Measurements from ENCODE around the gene MED8.
"Not testable (repeated sequence)": the region's sequence is repeated elsewhere in the genome, so short reads cannot be mapped to it uniquely, and the experiment has no call there.

MED8 gene

GRCh38 chr1:43382027-43382779 is 7.4 kb downstream of the MED8 start:
- DNase-seq: no peak

GRCh38 chr1:43381612-43382011 is 8.0 kb downstream of the MED8 start:
- peak; percentile 84 to 96 (median 90) for DNase-seq

DNA sequence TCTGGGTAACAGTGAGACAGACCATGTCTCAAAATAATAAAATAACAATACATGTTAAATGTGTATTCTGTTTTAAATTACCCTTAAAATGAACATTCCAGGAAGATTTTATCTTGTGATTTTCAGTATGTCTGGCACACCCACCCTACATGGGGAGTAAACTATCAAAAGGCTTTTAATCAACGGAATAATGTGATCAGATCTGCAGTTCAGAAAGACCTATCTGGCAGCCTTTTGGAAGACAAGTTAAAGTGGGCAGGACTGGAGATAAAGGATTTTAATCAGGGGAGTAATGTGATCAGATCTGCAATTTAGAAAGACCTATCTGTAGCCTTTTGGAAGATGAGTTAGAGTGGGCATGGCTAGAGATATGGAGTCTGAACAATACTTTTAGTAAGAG is 10.1 kb downstream of the MED8 start:
- no peak for DNase-seq

DNA sequence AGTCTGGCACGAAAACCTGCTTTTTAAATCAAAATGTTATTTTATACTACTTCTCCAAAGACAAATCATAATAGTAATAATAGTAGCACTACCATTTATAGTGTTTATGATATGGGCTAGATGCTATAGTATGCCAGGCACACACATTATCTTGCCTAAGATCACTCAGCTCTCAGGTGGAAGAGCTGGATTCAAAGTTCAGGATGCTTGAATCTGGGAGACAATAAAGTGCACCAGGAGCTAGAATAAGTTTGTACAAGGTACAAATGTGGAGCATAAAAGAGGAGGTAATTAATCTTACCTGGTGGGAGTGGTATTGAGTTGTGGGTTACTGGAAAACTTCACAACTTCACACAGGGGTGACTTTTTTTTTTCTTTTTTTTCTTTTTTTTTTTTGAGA is 11.8 kb downstream of the MED8 start:
- DNase-seq: no peak

GRCh38 chr1:43376723-43377235 is 12.8 kb downstream of the MED8 start:
- DNase-seq: no peak

DNA sequence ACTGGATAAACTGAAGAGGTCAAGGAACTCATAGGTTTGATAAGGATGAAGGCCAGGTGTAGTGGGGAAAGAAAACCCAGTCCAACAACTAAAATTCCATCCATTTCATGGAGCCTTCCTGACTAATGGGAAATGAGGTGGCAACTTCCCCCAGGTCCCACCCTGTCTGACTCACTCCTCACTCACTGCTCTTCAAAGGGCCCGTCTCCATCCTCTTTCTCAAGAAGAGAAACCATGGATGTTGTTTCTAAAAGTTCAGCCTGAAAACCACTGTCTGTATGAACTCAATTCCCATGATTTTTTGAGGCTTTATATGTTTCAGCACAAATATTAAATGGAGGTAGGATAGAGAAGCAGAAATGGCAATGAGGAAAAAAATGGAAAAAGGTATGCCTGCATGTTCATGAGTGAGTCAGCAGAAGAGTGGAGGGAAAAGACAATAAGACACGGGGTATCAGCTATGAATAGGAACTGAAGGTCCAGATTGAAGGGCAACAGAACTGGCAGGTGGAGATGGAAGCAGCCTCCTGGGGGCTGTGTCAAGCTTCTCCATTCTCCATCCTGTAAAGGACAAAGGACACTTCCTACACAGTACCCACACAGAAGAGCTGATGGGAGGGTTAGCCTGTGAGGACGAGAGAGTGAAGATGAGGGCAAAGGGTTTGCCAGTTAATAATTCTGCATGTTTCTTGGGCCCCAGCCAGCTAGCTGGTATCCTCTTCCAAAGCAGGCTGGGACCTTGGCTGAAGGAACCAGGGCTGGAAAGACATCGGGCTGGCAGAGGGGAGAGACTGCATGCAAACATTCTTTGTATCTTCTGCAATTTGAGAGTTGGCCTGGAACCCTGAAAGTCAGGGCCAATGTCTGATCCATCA is 16.3 kb downstream of the MED8 start:
- DNase-seq: peak in 2 of 4 experiments; percentile 28 to 35

GRCh38 chr1:43372172-43372571 is 17.4 kb downstream of the MED8 start:
- no peak for DNase-seq

DNA sequence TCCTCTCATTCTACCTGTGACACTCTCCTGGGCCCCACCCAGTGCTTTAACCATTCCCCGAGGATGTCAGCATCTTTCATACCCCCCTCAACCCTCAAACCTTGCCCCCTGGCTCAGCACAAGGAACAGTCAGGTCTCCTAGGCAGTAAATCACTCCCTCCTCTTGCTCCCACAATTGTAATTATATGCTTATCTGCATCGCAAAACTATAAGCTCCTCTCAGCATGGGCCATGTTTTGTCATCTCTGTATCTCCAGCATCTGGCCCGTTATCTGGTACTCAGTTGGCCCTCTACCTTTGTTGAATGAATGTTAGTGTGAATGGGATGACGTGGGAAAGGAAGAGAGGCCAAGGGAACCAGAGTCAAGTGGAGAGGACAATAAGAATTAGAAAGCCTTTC is 19.0 kb downstream of the MED8 start:
- no peak for DNase-seq

GRCh38 chr1:43369779-43370178 is 19.8 kb downstream of the MED8 start:
- DNase-seq: not testable (repeated sequence)

DNA sequence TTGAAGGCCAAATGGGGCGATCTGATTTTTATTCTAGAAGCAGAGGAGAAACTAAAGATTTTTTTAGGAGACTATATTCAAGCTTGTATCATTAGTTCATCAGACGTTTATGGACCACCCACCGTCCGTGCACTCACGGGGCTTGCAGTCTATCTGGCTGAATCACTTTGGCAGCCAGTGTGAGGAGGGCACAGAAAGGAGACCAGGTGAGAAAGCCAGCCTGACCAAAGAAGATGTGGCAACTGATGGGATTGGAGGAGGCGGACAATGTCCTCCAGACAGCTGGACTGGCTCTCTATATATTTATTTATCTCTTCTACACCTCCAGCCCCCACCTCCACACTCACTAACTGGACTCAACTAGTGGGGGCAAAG is 21.0 kb downstream of the MED8 start:
- DNase-seq: no peak

GRCh38 chr1:43367904-43368645 is 21.5 kb downstream of the MED8 start, which contains the start of gene ELOVL1:
TSS of gene ELOVL1 (minus strand) at chr1:43368011. CDS start at chr1:43365609, 2,402 bp downstream.
- peak; percentile 95 to 99 (median 98) for DNase-seq

DNA sequence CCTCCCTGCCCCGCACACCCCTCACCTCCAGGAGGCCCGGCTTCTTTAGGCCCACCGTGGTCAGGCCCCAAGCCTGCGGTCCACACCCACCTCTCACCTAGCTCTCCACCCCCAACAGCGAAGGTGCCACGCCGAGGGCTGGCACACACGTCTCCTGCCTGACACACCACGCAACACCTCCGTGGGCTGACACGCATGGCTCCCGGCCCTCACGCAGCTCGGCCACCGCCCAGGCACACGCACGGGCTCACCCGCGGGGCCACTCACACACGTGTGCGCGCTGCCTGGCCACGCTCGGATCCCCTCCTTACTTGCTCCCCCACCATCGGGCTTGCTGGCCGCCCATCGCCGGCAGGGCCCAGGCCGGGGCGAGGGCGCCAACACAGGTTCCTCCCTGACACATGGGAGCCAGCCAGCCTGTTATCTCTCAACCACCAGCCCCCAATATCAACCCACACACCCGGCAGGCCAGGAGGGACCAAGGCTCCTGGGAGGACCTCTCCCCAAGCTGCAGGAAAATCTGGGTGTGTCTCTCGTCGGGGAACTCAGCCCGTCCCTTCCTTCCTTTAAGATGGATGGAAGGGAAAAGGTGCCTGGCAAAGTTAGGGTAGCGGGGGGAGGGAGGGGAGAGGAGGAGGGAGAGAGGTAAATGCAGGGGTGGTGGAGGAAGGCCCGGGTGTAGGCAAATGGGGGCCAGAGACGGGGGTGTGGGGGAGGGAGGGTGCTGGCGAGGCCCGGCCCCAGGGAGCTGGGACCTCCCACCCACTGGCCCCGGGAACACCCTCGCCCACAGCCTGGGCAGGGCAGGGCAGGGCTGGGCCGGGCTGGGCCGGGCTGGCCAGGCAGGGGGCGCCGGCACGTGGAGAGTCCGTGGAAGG is 22.3 kb downstream of the MED8 start:
- peak; percentile 32 to 60 (median 46) for DNase-seq

- DNase-seq: no peak
Measured at GRCh38 chr1:43366601-43367025, 23.0 kb downstream of the MED8 start.

DNA sequence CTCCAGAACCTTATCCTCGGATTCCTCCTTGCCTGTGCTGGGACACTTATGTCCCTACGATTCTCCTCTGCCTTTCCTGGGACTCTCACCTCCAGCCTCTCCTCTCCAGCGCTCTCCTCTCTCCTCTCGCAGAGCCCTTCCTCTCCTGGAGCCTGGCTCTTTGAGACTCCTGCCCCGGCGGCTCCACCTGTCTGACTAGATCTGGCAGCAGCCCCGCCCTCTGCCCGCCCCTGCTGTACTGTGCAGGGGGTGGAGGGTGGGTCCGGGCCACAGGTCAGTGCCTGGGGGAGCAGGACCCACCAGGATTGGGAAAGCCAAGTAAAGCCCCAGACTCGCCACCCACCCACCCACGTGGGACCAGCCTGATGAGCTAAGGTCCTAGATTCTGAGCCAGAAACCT is 23.4 kb downstream of the MED8 start:
- no peak for DNase-seq

- DNase-seq: no peak
Measured at GRCh38 chr1:43365678-43366077, 23.9 kb downstream of the MED8 start.

DNA sequence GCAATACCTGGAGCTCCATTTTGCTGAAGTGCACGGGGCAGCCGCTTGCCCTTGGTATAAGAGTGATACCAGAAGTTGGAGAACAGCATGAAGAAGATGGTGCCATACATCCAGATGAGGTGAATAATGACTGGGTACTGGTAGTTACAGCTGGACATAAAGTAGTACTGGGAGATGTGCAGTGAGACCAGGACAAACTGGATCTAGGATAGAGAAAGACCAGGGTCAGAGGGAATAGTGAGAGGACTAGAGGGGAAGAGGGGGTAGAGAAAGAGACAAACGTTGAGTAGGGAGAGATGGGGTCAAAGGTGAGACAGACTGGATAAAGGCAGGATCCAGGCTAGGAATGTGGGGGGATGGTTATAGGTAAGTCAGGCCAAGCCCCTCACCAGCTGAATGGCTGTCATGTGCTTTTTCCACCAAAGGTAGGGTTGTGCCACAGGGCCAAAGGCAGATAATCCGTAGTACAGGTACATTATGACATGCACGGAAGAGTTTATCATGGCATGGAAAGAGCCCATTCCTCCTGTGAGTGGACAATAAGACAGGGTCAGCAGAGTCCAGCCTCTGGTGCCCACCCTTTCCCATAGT is 25.6 kb downstream of the MED8 start:
- DNase-seq: no peak

GRCh38 chr1:43363283-43363934 is 26.2 kb downstream of the MED8 start:
- peak; percentile 44 to 65 (median 58) for DNase-seq

GRCh38 chr1:43360616-43361015 is 29.0 kb downstream of the MED8 start:
- peak in 1 of 4 experiments; percentile 18 for DNase-seq

GRCh38 chr1:43359696-43360095 is 29.9 kb downstream of the MED8 start:
- no peak for DNase-seq
